Calu3 (cell line): ENCODE data around the gene PCSK5. TPM values are rescaled to one million over a fixed set of nuclear protein-coding genes. Genes with fewer than 3 reads are reported as not detected.
A peak's percentile ranks its signal among the peaks of the same experiment; 100 is the strongest.
"Not testable (repeated sequence)": the region's sequence is repeated elsewhere in the genome, so short reads cannot be mapped to it uniquely, and the experiment has no call there.

Source experiments
- BruUV-seq: library from RNA; stranded (reverse); fragments of 400-500 nt; replicated peaks from 2 replicates; lab custom pipeline; 2021; lab: Mats Ljungman, UMichigan
- CTCF ChIA-PET: fragments of 300-600 bp; sonication (Branson Sonifier 250); formaldehyde crosslinking; loops from one replicate; lab custom pipeline; 2022; ENCODE audit warnings: antibody characterized with exemption; lab: Charles Lee
- DNase-seq: peaks from one replicate; pipeline ENCODE4 v3.0.0; 2022
- H3K27ac Mint-ChIP-seq: one replicate; pipeline ENCODE4 v1.8.0; 2022; ENCODE audit warnings: mixed read lengths; ENCODE audit not compliant: unreplicated experiment
- H3K27me3 Mint-ChIP-seq: one replicate; pipeline ENCODE4 v1.8.0; 2022; ENCODE audit warnings: mixed read lengths; ENCODE audit not compliant: unreplicated experiment
- H3K36me3 Mint-ChIP-seq: one replicate; pipeline ENCODE4 v1.8.0; 2022; ENCODE audit warnings: mild to moderate bottlenecking, moderate library complexity, mixed read lengths; ENCODE audit not compliant: insufficient read depth, unreplicated experiment
- H3K4me1 Mint-ChIP-seq: one replicate; pipeline ENCODE4 v1.8.0; 2022; ENCODE audit warnings: mild to moderate bottlenecking, low read depth, mixed read lengths; ENCODE audit not compliant: unreplicated experiment
- H3K4me3 Mint-ChIP-seq: one replicate; pipeline ENCODE4 v1.8.0; 2022; ENCODE audit warnings: mild to moderate bottlenecking, low read depth, moderate library complexity, mixed read lengths; ENCODE audit not compliant: unreplicated experiment
- H3K9me3 Mint-ChIP-seq: one replicate; pipeline ENCODE4 v1.8.0; 2022; ENCODE audit warnings: low read depth, mixed read lengths; ENCODE audit not compliant: unreplicated experiment
- intact Hi-C: fragments of 100-400 bp; cut with micrococcal nuclease; formaldehyde crosslinking; loops from one replicate; pipeline ENCODE4 v1.10.0; 2022; ENCODE audit not compliant: unreplicated experiment
- total RNA-seq: library from RNA; stranded (reverse); gene quantifications from 2 replicates; pipeline ENCODE4 v1.2.3, GENCODE V29; 2022
- TF ChIP-seq, protein P1 (sequence below): fragments of 200-600 bp; IDR thresholded peaks from one replicate; pipeline ENCODE4 v1.8.0; 2022; ENCODE audit warnings: antibody characterized with exemption; ENCODE audit not compliant: unreplicated experiment

The PCSK5 gene
- total RNA-seq, 1 experiment from 2014 or later: 38.4 TPM

DNA sequence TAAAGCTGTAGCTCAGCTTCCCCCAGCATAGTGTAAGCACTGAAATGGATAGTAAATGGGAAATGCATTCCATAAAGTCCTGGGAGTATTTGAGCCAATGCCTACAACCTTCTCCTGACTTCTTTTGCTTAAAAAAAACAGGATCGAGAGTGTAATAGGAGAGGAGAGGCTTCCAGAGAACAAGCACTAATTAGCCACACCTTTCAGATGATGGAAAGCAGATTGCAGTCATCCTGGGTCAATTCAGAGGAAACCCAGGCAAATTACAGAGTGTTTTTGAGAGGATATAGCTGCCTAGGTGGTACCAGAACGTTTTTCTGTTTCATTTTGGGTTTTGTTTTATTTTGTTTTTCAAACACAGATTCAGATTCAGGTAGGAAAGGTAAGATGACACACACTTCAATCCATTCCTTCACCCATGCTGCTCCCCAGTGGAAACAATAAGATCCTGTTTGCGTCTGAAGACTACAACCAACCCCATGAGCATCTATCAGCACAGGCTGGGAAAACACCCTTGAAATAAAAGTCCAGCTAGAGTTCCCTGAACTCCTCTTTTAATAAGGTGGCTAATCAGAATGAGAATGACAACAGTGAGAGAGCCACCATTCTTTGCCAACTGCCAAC lies 408.2 kb downstream of the PCSK5 start:
- Mint-ChIP-seq H3K4me3 (no peak overlapping the region), H3K27me3 (no peaks in the 10 kb centered on the region), H3K27ac (no peak overlapping the region), H3K9me3 (no peaks in the 10 kb centered on the region), H3K36me3 (no peaks in the 10 kb centered on the region), H3K4me1 (no peaks in the 10 kb centered on the region)
- no peak for DNase-seq
- BruUV-seq: no TSS peak
- CTCF ChIA-PET: no interaction called here
- intact Hi-C loops: loop anchor here (5.0 kb wide), 1 partner anchor 431 kb away; no protein-coding TSS in a partner anchor
- TF ChIP-seq, protein P1, sequence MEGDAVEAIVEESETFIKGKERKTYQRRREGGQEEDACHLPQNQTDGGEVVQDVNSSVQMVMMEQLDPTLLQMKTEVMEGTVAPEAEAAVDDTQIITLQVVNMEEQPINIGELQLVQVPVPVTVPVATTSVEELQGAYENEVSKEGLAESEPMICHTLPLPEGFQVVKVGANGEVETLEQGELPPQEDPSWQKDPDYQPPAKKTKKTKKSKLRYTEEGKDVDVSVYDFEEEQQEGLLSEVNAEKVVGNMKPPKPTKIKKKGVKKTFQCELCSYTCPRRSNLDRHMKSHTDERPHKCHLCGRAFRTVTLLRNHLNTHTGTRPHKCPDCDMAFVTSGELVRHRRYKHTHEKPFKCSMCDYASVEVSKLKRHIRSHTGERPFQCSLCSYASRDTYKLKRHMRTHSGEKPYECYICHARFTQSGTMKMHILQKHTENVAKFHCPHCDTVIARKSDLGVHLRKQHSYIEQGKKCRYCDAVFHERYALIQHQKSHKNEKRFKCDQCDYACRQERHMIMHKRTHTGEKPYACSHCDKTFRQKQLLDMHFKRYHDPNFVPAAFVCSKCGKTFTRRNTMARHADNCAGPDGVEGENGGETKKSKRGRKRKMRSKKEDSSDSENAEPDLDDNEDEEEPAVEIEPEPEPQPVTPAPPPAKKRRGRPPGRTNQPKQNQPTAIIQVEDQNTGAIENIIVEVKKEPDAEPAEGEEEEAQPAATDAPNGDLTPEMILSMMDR: no peak

DNA sequence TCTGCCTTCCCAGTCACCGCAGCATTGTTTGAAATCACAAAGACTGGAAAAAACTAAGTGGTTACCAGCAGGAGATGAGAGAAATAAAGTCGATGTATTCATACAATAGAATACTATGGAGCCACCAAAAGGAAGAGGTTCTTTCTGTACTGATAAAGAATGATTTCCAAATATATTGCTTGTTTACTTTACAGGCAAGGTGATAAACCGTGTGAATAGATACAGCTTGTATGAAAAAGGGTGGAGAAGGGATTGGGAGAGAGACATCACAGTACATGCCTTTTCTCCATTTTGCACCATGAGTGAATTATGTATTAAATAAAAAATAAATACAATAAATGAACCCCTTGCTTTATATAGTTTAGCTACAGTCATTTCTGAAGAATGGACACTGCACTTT lies 412.1 kb downstream of the PCSK5 start:
- no peak for DNase-seq
- intact Hi-C loops: loop anchor here (2.0 kb wide), 2 partner anchors 702 to 1038 kb away; no protein-coding TSS in a partner anchor
- Mint-ChIP-seq H3K9me3 (no peaks in the 10 kb centered on the region), H3K27me3 (no peaks in the 10 kb centered on the region), H3K27ac (no peak overlapping the region), H3K4me1 (no peaks in the 10 kb centered on the region), H3K4me3 (no peak overlapping the region), H3K36me3 (no peaks in the 10 kb centered on the region)
- TF ChIP-seq, protein P1: no peak
- BruUV-seq: no TSS peak
- CTCF ChIA-PET: interaction anchor here (0.5 to 1.2 kb wide), 2 partner anchors 144 to 970 kb away, joined by 3 to 4 read pairs; no protein-coding TSS in a partner anchor

DNA sequence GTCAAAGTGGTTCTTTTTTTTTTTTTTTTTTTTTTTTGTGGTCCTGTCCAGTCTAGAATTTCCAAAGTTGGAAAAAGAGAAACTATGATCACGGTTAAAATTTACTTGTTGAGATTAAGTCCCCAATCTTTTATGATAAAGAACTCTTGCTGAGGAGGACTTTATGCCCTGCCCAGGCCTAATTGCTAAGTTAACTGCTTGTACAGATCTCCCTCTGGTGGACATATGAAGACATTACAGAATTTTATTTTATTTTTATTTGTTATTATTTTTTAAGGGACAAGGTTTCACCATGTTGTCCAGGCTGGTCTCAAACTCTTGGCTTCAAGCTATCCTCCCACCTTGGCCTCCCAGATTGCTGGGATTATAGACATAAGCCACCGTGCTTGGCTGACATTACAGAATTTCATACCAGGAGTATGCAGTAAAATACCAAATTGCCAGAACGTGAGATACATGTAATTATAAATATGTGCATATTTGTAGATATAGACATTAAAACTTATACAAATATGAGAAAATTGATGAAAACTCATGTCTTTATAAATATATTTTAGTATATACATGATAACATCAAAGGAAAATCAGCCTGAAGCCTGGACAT lies 412.6 kb downstream of the PCSK5 start:
- Mint-ChIP-seq H3K4me3 (no peak overlapping the region), H3K36me3 (no peaks in the 10 kb centered on the region), H3K27ac (no peak overlapping the region), H3K27me3 (no peaks in the 10 kb centered on the region), H3K9me3 (no peaks in the 10 kb centered on the region), H3K4me1 (no peaks in the 10 kb centered on the region)
- intact Hi-C loops: loop anchor here (2.0 kb wide), 2 partner anchors 702 to 1038 kb away; no protein-coding TSS in a partner anchor
- BruUV-seq: no TSS peak
- TF ChIP-seq, protein P1: peak; percentile 24
- no peak for DNase-seq
- CTCF ChIA-PET: interaction anchor here (1.2 kb wide), 1 partner anchor 144 kb away, joined by 3 read pairs; no protein-coding TSS in a partner anchor

DNA sequence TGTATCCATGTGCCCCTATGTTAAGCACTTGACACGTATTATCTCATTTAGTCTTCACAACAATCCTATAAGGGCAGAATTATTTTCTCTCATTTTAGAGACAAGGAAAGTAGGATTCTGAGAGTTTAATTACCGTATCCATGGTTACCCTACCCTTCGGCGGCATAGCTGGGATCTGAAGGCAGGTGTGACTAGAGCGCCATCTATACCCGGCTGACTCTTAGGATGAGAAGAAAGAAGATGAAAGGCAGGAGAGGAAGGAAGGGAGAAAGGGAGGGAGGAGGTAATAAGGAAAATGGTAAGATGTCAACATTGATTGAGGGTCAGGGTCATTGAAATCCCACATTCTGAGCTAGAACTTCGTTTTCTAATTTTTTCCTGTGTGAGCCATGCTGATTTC lies 416.6 kb downstream of the PCSK5 start:
- H3K4me1 Mint-ChIP-seq: peaks cover 10% of the 10 kb centered on the region
- H3K27me3 Mint-ChIP-seq, H3K9me3 Mint-ChIP-seq, intact Hi-C loops, BruUV-seq, DNase-seq, H3K27ac Mint-ChIP-seq, CTCF ChIA-PET, H3K4me3 Mint-ChIP-seq, H3K36me3 Mint-ChIP-seq: not testable (repeated sequence)
